Mesendoderm (in vitro differentiated cells): Measurements from ENCODE around the gene CABP2.

ENCODE experiments used
- DNase-seq: peaks from one replicate; pipeline ENCODE4 v3.0.0; 2013
- H2AK5ac ChIP-seq: 2 replicates; pipeline ENCODE4 v1.6.1; 2013; ENCODE audit warnings: low read length, inconsistent platforms
- H2BK120ac ChIP-seq: 2 replicates; pipeline ENCODE4 v1.6.1; 2013; ENCODE audit warnings: low read depth, mild to moderate bottlenecking, low read length, moderate library complexity, mixed read lengths
- H2BK15ac ChIP-seq: replicated peaks from 2 replicates; pipeline ENCODE4 v1.6.1; 2013; ENCODE audit warnings: low read depth, mild to moderate bottlenecking, moderate library complexity
- H2BK5ac ChIP-seq: 2 replicates; pipeline ENCODE4 v1.6.1; 2013; ENCODE audit warnings: low read length, inconsistent platforms
- H3K18ac ChIP-seq: 2 replicates; pipeline ENCODE4 v1.6.1; 2013; ENCODE audit warnings: mild to moderate bottlenecking, low read length, mixed read lengths
- H3K23ac ChIP-seq: one replicate; pipeline ENCODE4 v1.6.1; 2013; ENCODE audit warnings: low read length
- H3K27ac ChIP-seq: 2 replicates; pipeline ENCODE4 v1.5.1; 2013; ENCODE audit warnings: low read depth, mild to moderate bottlenecking, inconsistent platforms, low read length, moderate library complexity
- H3K27me3 ChIP-seq: 2 replicates; pipeline ENCODE4 v1.6.1; 2013; ENCODE audit warnings: low read length, control low read depth, mild to moderate bottlenecking, inconsistent platforms; ENCODE audit not compliant: insufficient read depth, poor library complexity
- H3K36me3 ChIP-seq: 2 replicates; pipeline ENCODE4 v1.6.1; 2013; ENCODE audit warnings: low read length, inconsistent platforms; ENCODE audit not compliant: control insufficient read depth, insufficient read depth
- H3K4ac ChIP-seq: one replicate; pipeline ENCODE4 v1.6.1; 2013; ENCODE audit warnings: low read depth, mild to moderate bottlenecking, low read length, moderate library complexity
- H3K4me1 ChIP-seq: 2 replicates; pipeline ENCODE4 v1.6.1; 2013; ENCODE audit warnings: low read depth, low read length, inconsistent platforms; ENCODE audit not compliant: control insufficient read depth
- H3K4me2 ChIP-seq: 2 replicates; pipeline ENCODE4 v1.6.1; 2013; ENCODE audit warnings: low read length
- H3K4me3 ChIP-seq: 2 replicates; pipeline ENCODE4 v1.5.1; 2013; ENCODE audit warnings: mild to moderate bottlenecking, low read length
- H3K56ac ChIP-seq: one replicate; pipeline ENCODE4 v1.6.1; 2013; ENCODE audit warnings: low read length
- H3K79me1 ChIP-seq: 2 replicates; pipeline ENCODE4 v1.6.1; 2013; ENCODE audit warnings: low read length, inconsistent platforms
- H3K79me2 ChIP-seq: 2 replicates; pipeline ENCODE4 v1.6.1; 2013; ENCODE audit warnings: mild to moderate bottlenecking, low read length; ENCODE audit not compliant: control insufficient read depth, insufficient read depth
- H3K9ac ChIP-seq: 2 replicates; pipeline ENCODE4 v1.6.1; 2013; ENCODE audit warnings: low read length, inconsistent platforms
- H4K5ac ChIP-seq: one replicate; pipeline ENCODE4 v1.6.1; 2013; ENCODE audit warnings: low read length
- H4K8ac ChIP-seq: one replicate; pipeline ENCODE4 v1.6.1; 2013; ENCODE audit warnings: low read depth, mild to moderate bottlenecking, control low read depth, low read length, moderate library complexity
- WGBS: extraction: QIAGEN DNeasy Blood & Tissue Kit; methylation state at CpG from one replicate; pipeline ENCODE4 v1.1.7; 2013; ENCODE audit warnings: low lambda C conversion rate, missing lambda C conversion rate; ENCODE audit not compliant: insufficient coverage; ENCODE audit errors: extremely low coverage; 5-methylcytosine and 5-hydroxymethylcytosine counted together

The CABP2 gene

GRCh38 chr11:67525275-67525976 is 2.2 kb upstream of the CABP2 start:
- Histone ChIP-seq H2AK5ac (no peak overlapping the region), H3K79me1 (no peaks in the 10 kb centered on the region), H3K18ac (no peak overlapping the region), H3K4me2 (no peak overlapping the region), H2BK120ac (no peak overlapping the region), H3K4me1 (no peaks in the 10 kb centered on the region), H3K56ac (no peak overlapping the region), H3K27ac (no peak overlapping the region), H3K36me3 (no peaks in the 10 kb centered on the region), H3K79me2 (no peaks in the 10 kb centered on the region), H2BK15ac (no peak overlapping the region), H3K4ac (no peak overlapping the region), H2BK5ac (no peak overlapping the region), H3K4me3 (no peak overlapping the region), H4K5ac (no peak overlapping the region), H3K9ac (no peak overlapping the region), H3K23ac (no peak overlapping the region), H3K27me3 (no peaks in the 10 kb centered on the region), H4K8ac (no peak overlapping the region)
- DNase-seq, result no peak
- WGBS, result no CpG with 5 or more reads among the region's 5 CpGs

- Histone ChIP-seq H2BK15ac (no peak overlapping the region), H3K4me1 (no peaks in the 10 kb centered on the region), H3K18ac (no peak overlapping the region), H3K23ac (no peak overlapping the region), H3K4me2 (no peak overlapping the region), H3K4ac (no peak overlapping the region), H3K79me2 (no peaks in the 10 kb centered on the region), H3K36me3 (no peaks in the 10 kb centered on the region), H2BK120ac (no peak overlapping the region), H3K27ac (no peak overlapping the region), H4K5ac (no peak overlapping the region), H3K56ac (no peak overlapping the region), H2AK5ac (no peak overlapping the region), H2BK5ac (no peak overlapping the region), H3K4me3 (no peak overlapping the region), H3K9ac (no peak overlapping the region), H4K8ac (no peak overlapping the region), H3K79me1 (no peaks in the 10 kb centered on the region), H3K27me3 (no peaks in the 10 kb centered on the region)
- WGBS, result no CpG with 5 or more reads among the region's 9 CpGs
- DNase-seq, result no peak
Observed at GRCh38 chr11:67524480-67524808, 1.2 kb upstream of the CABP2 start.

- H3K18ac ChIP-seq, result no peak overlapping the region
- H3K79me2 ChIP-seq, result no peaks in the 10 kb centered on the region
- H3K4me1 ChIP-seq, result no peaks in the 10 kb centered on the region
- WGBS, result no CpG with 5 or more reads among the region's 25 CpGs
- no peak overlapping the region for H4K8ac ChIP-seq
- H2AK5ac ChIP-seq, result no peak overlapping the region
- no peak overlapping the region for H3K27ac ChIP-seq
- H3K79me1 ChIP-seq, result no peaks in the 10 kb centered on the region
- no peak overlapping the region for H2BK15ac ChIP-seq
- no peak overlapping the region for H3K4me2 ChIP-seq
- DNase-seq, result no peak
- no peak overlapping the region for H2BK5ac ChIP-seq
- H3K23ac ChIP-seq, result no peak overlapping the region
- no peak overlapping the region for H3K9ac ChIP-seq
- no peaks in the 10 kb centered on the region for H3K27me3 ChIP-seq
- H2BK120ac ChIP-seq, result no peak overlapping the region
- H3K4me3 ChIP-seq, result no peak overlapping the region
- H3K36me3 ChIP-seq, result no peaks in the 10 kb centered on the region
- H3K56ac ChIP-seq, result no peak overlapping the region
- no peak overlapping the region for H4K5ac ChIP-seq
- H3K4ac ChIP-seq, result no peak overlapping the region
Observed at GRCh38 chr11:67523556-67524479, 572 bp upstream of the CABP2 start.

- no peak for DNase-seq
- Histone ChIP-seq H3K23ac (no peak overlapping the region), H3K4me1 (no peaks in the 10 kb centered on the region), H3K79me1 (no peaks in the 10 kb centered on the region), H2BK5ac (no peak overlapping the region), H3K4me3 (no peak overlapping the region), H3K79me2 (no peaks in the 10 kb centered on the region), H4K5ac (no peak overlapping the region), H2BK15ac (no peak overlapping the region), H2BK120ac (no peak overlapping the region), H3K56ac (no peak overlapping the region), H3K27me3 (no peaks in the 10 kb centered on the region), H3K18ac (no peak overlapping the region), H3K4me2 (no peak overlapping the region), H3K36me3 (no peaks in the 10 kb centered on the region), H3K27ac (no peak overlapping the region), H3K4ac (no peak overlapping the region), H4K8ac (no peak overlapping the region), H3K9ac (no peak overlapping the region), H2AK5ac (no peak overlapping the region)
- no CpG with 5 or more reads among the region's 15 CpGs for WGBS
Observed at GRCh38 chr11:67522338-67522737, 908 bp downstream of the CABP2 start.

GRCh38 chr11:67521924-67522323 is 1.3 kb downstream of the CABP2 start:
- Histone ChIP-seq H4K8ac (no peak overlapping the region), H3K27ac (no peak overlapping the region), H3K4ac (no peak overlapping the region), H3K9ac (no peak overlapping the region), H3K4me1 (no peaks in the 10 kb centered on the region), H2BK15ac (no peak overlapping the region), H3K79me1 (no peaks in the 10 kb centered on the region), H2AK5ac (no peak overlapping the region), H3K23ac (no peak overlapping the region), H3K36me3 (no peaks in the 10 kb centered on the region), H3K4me3 (no peak overlapping the region), H2BK5ac (no peak overlapping the region), H3K4me2 (no peak overlapping the region), H2BK120ac (no peak overlapping the region), H3K56ac (no peak overlapping the region), H4K5ac (no peak overlapping the region), H3K79me2 (no peaks in the 10 kb centered on the region), H3K27me3 (no peaks in the 10 kb centered on the region), H3K18ac (no peak overlapping the region)
- no CpG with 5 or more reads among the region's 10 CpGs for WGBS
- DNase-seq, result no peak
